IMR-90 (cell line): ENCODE data around the gene TRPC1. TPM values are rescaled to one million over a fixed set of nuclear protein-coding genes. Genes with fewer than 3 reads are reported as not detected.

Source experiments
- ATAC-seq: fragments of 200-7000 bp; cut with Tn5 transposase; 2 replicates; pipeline ENCODE4 v1.9.1; 2020; ENCODE audit warnings: low read depth, mild to moderate bottlenecking, moderate library complexity
- BruUV-seq: library from RNA; stranded (reverse); fragments of 400-500 nt; replicated peaks from 2 replicates; lab custom pipeline; 2021; lab: Mats Ljungman, UMichigan
- CTCF ChIA-PET: fragments of 300-600 bp; formaldehyde crosslinking; extraction: SDS; loops from one replicate; lab custom pipeline; 2021; ENCODE audit warnings: antibody characterized with exemption; lab: Yijun Ruan, JAX
- POLR2A ChIA-PET: fragments of 300-600 bp; sonication (Branson Sonifier 250); formaldehyde crosslinking; loops from one replicate; lab custom pipeline; 2022; ENCODE audit warnings: antibody characterized with exemption; ENCODE audit not compliant: unreplicated experiment; lab: Charles Lee
- DNase-seq: peaks from one replicate; pipeline ENCODE4 v3.0.0; 2013
- H2AFZ ChIP-seq: replicated peaks from 2 replicates; pipeline ENCODE3; 2013; ENCODE audit warnings: low read length, mild to moderate bottlenecking; ENCODE audit not compliant: poor library complexity
- H2AK5ac ChIP-seq: 2 replicates; pipeline ENCODE4 v1.6.1; 2013; ENCODE audit warnings: low read depth, low read length, inconsistent platforms
- H2AK9ac ChIP-seq: replicated peaks from 2 replicates; pipeline ENCODE3; 2013; ENCODE audit warnings: mild to moderate bottlenecking, low read depth, low read length, moderate library complexity; ENCODE audit not compliant: poor library complexity
- H2BK120ac ChIP-seq: 2 replicates; pipeline ENCODE4 v1.6.1; 2013; ENCODE audit warnings: low read depth, low read length, inconsistent platforms
- H2BK15ac ChIP-seq: 3 replicates; pipeline ENCODE4 v1.6.1; 2013; ENCODE audit warnings: low read depth, low read length, inconsistent platforms
- H2BK20ac ChIP-seq: 2 replicates; pipeline ENCODE4 v1.6.1; 2013; ENCODE audit warnings: low read depth, mild to moderate bottlenecking, inconsistent platforms, low read length, moderate library complexity
- H2BK5ac ChIP-seq: 2 replicates; pipeline ENCODE4 v1.6.1; 2013; ENCODE audit warnings: mild to moderate bottlenecking, low read depth, low read length, inconsistent platforms; ENCODE audit not compliant: poor library complexity, severe bottlenecking
- H3K14ac ChIP-seq: replicated peaks from 2 replicates; pipeline ENCODE4 v1.6.1; 2013; ENCODE audit warnings: low read depth, low read length, inconsistent platforms
- H3K18ac ChIP-seq: 2 replicates; pipeline ENCODE4 v1.6.1; 2013; ENCODE audit warnings: low read depth, low read length, control low read depth
- H3K23ac ChIP-seq: 2 replicates; pipeline ENCODE4 v1.6.1; 2013; ENCODE audit warnings: low read depth, low read length, inconsistent platforms
- H3K27ac ChIP-seq: 2 replicates; pipeline ENCODE4 v1.5.1; 2013; ENCODE audit warnings: mild to moderate bottlenecking, control low read depth, low read length; ENCODE audit not compliant: insufficient read depth
- H3K27me3 ChIP-seq: 2 replicates; pipeline ENCODE4 v1.6.1; 2013; ENCODE audit warnings: low read length; ENCODE audit not compliant: control insufficient read depth, insufficient read depth
- H3K36me3 ChIP-seq: 2 replicates; pipeline ENCODE4 v1.6.1; 2013; ENCODE audit warnings: low read length, mixed read lengths; ENCODE audit not compliant: control insufficient read depth, insufficient read depth
- H3K4ac ChIP-seq: 2 replicates; pipeline ENCODE4 v1.6.1; 2013; ENCODE audit warnings: low read depth, low read length, inconsistent platforms
- H3K4me1 ChIP-seq: 2 replicates; pipeline ENCODE4 v1.6.1; 2013; ENCODE audit warnings: low read length, mixed read lengths; ENCODE audit not compliant: control insufficient read depth, insufficient read depth
- H3K4me2 ChIP-seq: 2 replicates; pipeline ENCODE4 v1.6.1; 2013; ENCODE audit warnings: low read depth, mild to moderate bottlenecking, control low read depth, low read length, moderate library complexity
- H3K4me3 ChIP-seq: 2 replicates; pipeline ENCODE4 v1.5.1; 2013; ENCODE audit warnings: low read depth, mild to moderate bottlenecking, control low read depth, low read length, moderate library complexity; ENCODE audit not compliant: insufficient read depth
- H3K56ac ChIP-seq: 2 replicates; pipeline ENCODE4 v1.6.1; 2013; ENCODE audit warnings: low read length, inconsistent platforms; ENCODE audit not compliant: insufficient read depth; ENCODE audit errors: extremely low read depth
- H3K79me1 ChIP-seq, 2 experiments: 2 replicates each; pipeline ENCODE4 v1.6.1; 2013; ENCODE audit warnings: low read length in 2 of 2, inconsistent platforms in 1 of 2, low read depth in 1 of 2
- H3K9ac ChIP-seq: 2 replicates; pipeline ENCODE4 v1.6.1; 2013; ENCODE audit warnings: low read depth, low read length, control low read depth
- H3K9me1 ChIP-seq: 2 replicates; pipeline ENCODE4 v1.6.1; 2013; ENCODE audit warnings: low read length, inconsistent platforms; ENCODE audit not compliant: insufficient read depth
- H3K9me3 ChIP-seq: 2 replicates; pipeline ENCODE4 v1.6.1; 2013; ENCODE audit warnings: low read length; ENCODE audit not compliant: control insufficient read depth, insufficient read depth
- H4K20me1 ChIP-seq: 2 replicates; pipeline ENCODE4 v1.6.1; 2013; ENCODE audit warnings: low read length, inconsistent platforms; ENCODE audit not compliant: insufficient read depth
- H4K5ac ChIP-seq: 2 replicates; pipeline ENCODE4 v1.6.1; 2013; ENCODE audit warnings: mild to moderate bottlenecking, low read depth, low read length, control low read depth
- H4K8ac ChIP-seq, 2 experiments: 2 replicates each; pipeline ENCODE4 v1.6.1; 2013; ENCODE audit warnings: low read depth in 2 of 2, low read length in 2 of 2, control low read depth in 1 of 2, inconsistent platforms in 1 of 2
- H4K91ac ChIP-seq: 2 replicates; pipeline ENCODE4 v1.6.1; 2013; ENCODE audit warnings: low read depth, low read length, inconsistent platforms; ENCODE audit not compliant: insufficient read depth
- CEBPB ChIP-seq: IDR thresholded peaks from 2 replicates; pipeline ENCODE4 v1.6.1; 2012; ENCODE audit warnings: low read depth, low read length, improper control_type of control experiment
- CHD1 ChIP-seq: IDR thresholded peaks from 2 replicates; pipeline ENCODE4 v1.6.1; 2012; ENCODE audit warnings: low read depth, low read length, improper control_type of control experiment
- MAZ ChIP-seq: IDR thresholded peaks from 2 replicates; pipeline ENCODE4 v1.6.1; 2012; ENCODE audit warnings: low read depth, mild to moderate bottlenecking, low read length, improper control_type of control experiment, moderate library complexity, borderline replicate concordance
- RFX5 ChIP-seq: IDR thresholded peaks from 2 replicates; pipeline ENCODE4 v1.8.0; 2012; ENCODE audit warnings: low read depth, mild to moderate bottlenecking, low read length, moderate library complexity
- WGBS, 2 experiments: methylation state at CpG; one replicate each; pipeline versions ENCODE4 v1.1.5 to v1.1.7; 2013; ENCODE audit warnings: missing lambda C conversion rate in 2 of 2; ENCODE audit not compliant: insufficient read length in 1 of 2; ENCODE audit errors: extremely low coverage in 2 of 2; 5-methylcytosine and 5-hydroxymethylcytosine counted together
- dilution Hi-C: fragments of 300-500 bp; cut with HindIII; formaldehyde crosslinking; loops from one replicate; pipeline ENCODE4 v1.14.3; 2018; ENCODE audit warnings: low sequenced_read_pairs; ENCODE audit not compliant: unreplicated experiment
- in situ Hi-C: fragments of 300-500 bp; cut with MboI; formaldehyde crosslinking; loops from 3 replicates; pipeline ENCODE4 v1.14.3; 2019; ENCODE audit warnings: low sequenced_read_pairs, inconsistent platforms, mixed read lengths
- intact Hi-C: fragments of 100-400 bp; cut with micrococcal nuclease; formaldehyde crosslinking; loops from 2 replicates; pipeline ENCODE4 v1.10.0; 2022
- polyA plus RNA-seq, 3 experiments: library from polyadenylated mRNA; depleted of rRNA; stranded (reverse); fragments of >200 nt; gene quantifications; 2 replicates each; pipeline ENCODE4 v1.2.3, GENCODE V29; 2012; ENCODE audit warnings: low replicate concordance in 1 of 3
- total RNA-seq: library from RNA; depleted of rRNA; stranded (reverse); fragments of >200 nt; gene quantifications from 2 replicates; pipeline ENCODE4 v1.2.3, GENCODE V29; 2012

Gene TRPC1
- total and polyA plus RNA-seq, 2 of the 4 experiments (the other 2 are of a cell fraction): 5.9 to 7.2 TPM

DNA sequence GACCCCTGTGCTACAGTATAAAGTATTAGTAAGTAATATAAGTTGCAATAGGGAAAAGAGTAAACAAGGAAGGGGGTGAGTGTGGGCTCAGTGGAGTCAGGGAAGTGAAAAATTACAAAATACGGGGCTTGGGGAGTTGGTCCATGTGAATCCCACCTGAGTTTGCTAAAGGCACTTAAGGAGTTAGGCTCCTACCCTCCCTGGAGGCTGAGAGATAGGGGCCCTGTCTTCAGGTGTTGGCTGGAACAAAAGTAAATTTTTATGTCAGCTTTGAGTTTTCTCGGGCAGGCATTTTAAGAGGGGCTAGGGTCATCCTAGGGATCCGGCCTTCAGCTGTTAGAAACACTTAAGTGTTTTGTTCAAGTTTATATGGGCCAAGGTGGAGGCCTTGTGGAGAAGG is 8.2 kb downstream of the TRPC1 start:
- Histone ChIP-seq H3K14ac (no peak overlapping the region), H2AFZ (no peak overlapping the region), H3K9me3 (no peaks in the 10 kb centered on the region), H3K27me3 (no peaks in the 10 kb centered on the region), H3K4me2 (no peak overlapping the region), H2AK5ac (no peak overlapping the region), H2AK9ac (no peak overlapping the region), H4K91ac (no peak overlapping the region), H3K9me1 (no peaks in the 10 kb centered on the region), H4K8ac (no peak overlapping the region), H3K27ac (no peak overlapping the region), H4K5ac (no peak overlapping the region), H2BK15ac (no peak overlapping the region), H3K18ac (no peak overlapping the region), H2BK120ac (no peak overlapping the region), H4K20me1 (no peaks in the 10 kb centered on the region), H3K4me1 (no peaks in the 10 kb centered on the region), H3K56ac (no peak overlapping the region), H3K4me3 (no peak overlapping the region), H3K36me3 (no peaks in the 10 kb centered on the region; the same call in 1 of the 2 replicates), H3K4ac (no peak overlapping the region), H3K23ac (no peak overlapping the region), H2BK20ac (no peak overlapping the region), H3K9ac (no peak overlapping the region), H3K79me1 (peaks cover 0 to 14% of the 10 kb centered on the region in 2 experiments; a peak in 3 of 4 replicates), H2BK5ac (no peak overlapping the region)
- no CpG with 5 or more reads among the region's 3 CpGs for WGBS, 2 experiments
- ATAC-seq: no peak
- TF ChIP-seq RFX5 (no peak), CEBPB (no peak), MAZ (no peak), CHD1 (no peak)
- ChIA-PET CTCF (no interaction called here), POLR2A (no interaction called here)
- DNase-seq: no peak
- in situ Hi-C loops: no loop called here
- no TSS peak for BruUV-seq
- intact Hi-C loops: no loop called here
- dilution Hi-C loops: no loop called here
